WTC11 (cell line): ENCODE data around the gene CD4. TPM values are rescaled to one million over a fixed set of nuclear protein-coding genes. Genes with fewer than 3 reads are reported as not detected.

Experiments
- CBFB ChIP-seq: sonication (generic); formaldehyde crosslinking; IDR thresholded peaks from 2 replicates; pipeline ENCODE4 v1.8.1; 2022; ENCODE audit warnings: mild to moderate bottlenecking, low read depth, missing genetic modification reagents
- GRHL2 ChIP-seq: fragments of 250-450 bp; sonication (Bioruptor Pico); IDR thresholded peaks from 2 replicates; pipeline ENCODE4 v1.8.0; 2022; ENCODE audit warnings: mild to moderate bottlenecking, moderate library complexity; ENCODE audit not compliant: insufficient replicate concordance, severe bottlenecking
- TEAD4 ChIP-seq: sonication (generic); formaldehyde crosslinking; IDR thresholded peaks from 2 replicates; pipeline ENCODE4 v1.8.0; 2022; ENCODE audit warnings: mild to moderate bottlenecking, missing genetic modification reagents
- ZNF121 ChIP-seq: sonication (generic); formaldehyde crosslinking; IDR thresholded peaks from 2 replicates; pipeline ENCODE4 v1.8.0; 2023; ENCODE audit warnings: missing genetic modification reagents
- ZNF317 ChIP-seq: sonication (generic); formaldehyde crosslinking; IDR thresholded peaks from 2 replicates; pipeline ENCODE4 v1.8.1; 2023; ENCODE audit warnings: low read depth, mild to moderate bottlenecking, moderate library complexity, missing genetic modification reagents, borderline replicate concordance
- total RNA-seq: library from RNA; stranded (reverse); gene quantifications from 3 replicates; pipeline ENCODE4 v1.2.3, GENCODE V29; 2021
- TF ChIP-seq, protein P1 (sequence below): sonication (generic); formaldehyde crosslinking; IDR thresholded peaks from 2 replicates; pipeline ENCODE4 v1.8.0; 2023; ENCODE audit warnings: mild to moderate bottlenecking, missing genetic modification reagents
- TF ChIP-seq, protein P2 (sequence below): sonication (generic); formaldehyde crosslinking; IDR thresholded peaks from 2 replicates; pipeline ENCODE4 v1.8.1; 2023; ENCODE audit warnings: mild to moderate bottlenecking, missing genetic modification reagents, moderate library complexity
- TF ChIP-seq, protein P3 (sequence below): sonication (generic); formaldehyde crosslinking; IDR thresholded peaks from 2 replicates; pipeline ENCODE4 v1.8.1; 2023; ENCODE audit warnings: mild to moderate bottlenecking, missing genetic modification reagents, borderline replicate concordance
- TF ChIP-seq, protein P4 (sequence below): fragments of 250-450 bp; sonication (Bioruptor Pico); IDR thresholded peaks from 2 replicates; pipeline ENCODE4 v1.9.0; 2021; ENCODE audit warnings: mild to moderate bottlenecking
- TF ChIP-seq, protein P5 (sequence below): sonication (generic); formaldehyde crosslinking; IDR thresholded peaks from 2 replicates; pipeline ENCODE4 v1.8.0; 2022; ENCODE audit warnings: missing genetic modification reagents
- TF ChIP-seq, protein P6 (sequence below): sonication (generic); formaldehyde crosslinking; IDR thresholded peaks from 2 replicates; pipeline ENCODE4 v1.8.1; 2023; ENCODE audit warnings: mild to moderate bottlenecking, moderate library complexity, missing genetic modification reagents

Gene CD4
- total RNA-seq, 1 experiment from 2014 or later, result 2.5 TPM

DNA sequence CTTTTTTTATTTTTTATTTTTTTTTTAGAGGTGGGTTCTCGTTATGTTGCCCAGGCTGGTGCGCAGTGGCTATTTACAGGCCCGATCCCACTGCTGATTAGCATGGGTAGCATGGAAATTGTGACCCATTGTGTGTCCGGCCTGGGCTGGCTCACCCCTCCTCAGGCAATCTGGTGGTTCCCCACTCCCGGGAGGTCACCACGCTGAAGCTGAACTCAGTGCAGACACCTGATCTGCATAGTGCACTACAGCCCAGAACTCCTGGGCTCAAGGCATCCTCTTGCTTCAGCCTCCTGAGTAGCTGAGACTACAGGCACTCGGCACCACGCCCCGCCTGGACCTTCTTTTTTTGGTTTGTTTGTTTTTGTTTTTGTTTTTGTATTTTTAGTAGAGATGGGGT is 5.5 kb upstream of the CD4 start (continued):
- TF ChIP-seq, protein P1, sequence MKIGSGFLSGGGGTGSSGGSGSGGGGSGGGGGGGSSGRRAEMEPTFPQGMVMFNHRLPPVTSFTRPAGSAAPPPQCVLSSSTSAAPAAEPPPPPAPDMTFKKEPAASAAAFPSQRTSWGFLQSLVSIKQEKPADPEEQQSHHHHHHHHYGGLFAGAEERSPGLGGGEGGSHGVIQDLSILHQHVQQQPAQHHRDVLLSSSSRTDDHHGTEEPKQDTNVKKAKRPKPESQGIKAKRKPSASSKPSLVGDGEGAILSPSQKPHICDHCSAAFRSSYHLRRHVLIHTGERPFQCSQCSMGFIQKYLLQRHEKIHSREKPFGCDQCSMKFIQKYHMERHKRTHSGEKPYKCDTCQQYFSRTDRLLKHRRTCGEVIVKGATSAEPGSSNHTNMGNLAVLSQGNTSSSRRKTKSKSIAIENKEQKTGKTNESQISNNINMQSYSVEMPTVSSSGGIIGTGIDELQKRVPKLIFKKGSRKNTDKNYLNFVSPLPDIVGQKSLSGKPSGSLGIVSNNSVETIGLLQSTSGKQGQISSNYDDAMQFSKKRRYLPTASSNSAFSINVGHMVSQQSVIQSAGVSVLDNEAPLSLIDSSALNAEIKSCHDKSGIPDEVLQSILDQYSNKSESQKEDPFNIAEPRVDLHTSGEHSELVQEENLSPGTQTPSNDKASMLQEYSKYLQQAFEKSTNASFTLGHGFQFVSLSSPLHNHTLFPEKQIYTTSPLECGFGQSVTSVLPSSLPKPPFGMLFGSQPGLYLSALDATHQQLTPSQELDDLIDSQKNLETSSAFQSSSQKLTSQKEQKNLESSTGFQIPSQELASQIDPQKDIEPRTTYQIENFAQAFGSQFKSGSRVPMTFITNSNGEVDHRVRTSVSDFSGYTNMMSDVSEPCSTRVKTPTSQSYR, result no peak
- TF ChIP-seq TEAD4 (CRISPR knock-in tag) (no peak), GRHL2 (CRISPR knock-in tag) (no peak), ZNF121 (CRISPR knock-in tag) (no peak), ZNF317 (CRISPR knock-in tag) (no peak), CBFB (no peak)
- TF ChIP-seq, protein P2, sequence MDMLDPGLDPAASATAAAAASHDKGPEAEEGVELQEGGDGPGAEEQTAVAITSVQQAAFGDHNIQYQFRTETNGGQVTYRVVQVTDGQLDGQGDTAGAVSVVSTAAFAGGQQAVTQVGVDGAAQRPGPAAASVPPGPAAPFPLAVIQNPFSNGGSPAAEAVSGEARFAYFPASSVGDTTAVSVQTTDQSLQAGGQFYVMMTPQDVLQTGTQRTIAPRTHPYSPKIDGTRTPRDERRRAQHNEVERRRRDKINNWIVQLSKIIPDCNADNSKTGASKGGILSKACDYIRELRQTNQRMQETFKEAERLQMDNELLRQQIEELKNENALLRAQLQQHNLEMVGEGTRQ, result no peak
- TF ChIP-seq, protein P3, sequence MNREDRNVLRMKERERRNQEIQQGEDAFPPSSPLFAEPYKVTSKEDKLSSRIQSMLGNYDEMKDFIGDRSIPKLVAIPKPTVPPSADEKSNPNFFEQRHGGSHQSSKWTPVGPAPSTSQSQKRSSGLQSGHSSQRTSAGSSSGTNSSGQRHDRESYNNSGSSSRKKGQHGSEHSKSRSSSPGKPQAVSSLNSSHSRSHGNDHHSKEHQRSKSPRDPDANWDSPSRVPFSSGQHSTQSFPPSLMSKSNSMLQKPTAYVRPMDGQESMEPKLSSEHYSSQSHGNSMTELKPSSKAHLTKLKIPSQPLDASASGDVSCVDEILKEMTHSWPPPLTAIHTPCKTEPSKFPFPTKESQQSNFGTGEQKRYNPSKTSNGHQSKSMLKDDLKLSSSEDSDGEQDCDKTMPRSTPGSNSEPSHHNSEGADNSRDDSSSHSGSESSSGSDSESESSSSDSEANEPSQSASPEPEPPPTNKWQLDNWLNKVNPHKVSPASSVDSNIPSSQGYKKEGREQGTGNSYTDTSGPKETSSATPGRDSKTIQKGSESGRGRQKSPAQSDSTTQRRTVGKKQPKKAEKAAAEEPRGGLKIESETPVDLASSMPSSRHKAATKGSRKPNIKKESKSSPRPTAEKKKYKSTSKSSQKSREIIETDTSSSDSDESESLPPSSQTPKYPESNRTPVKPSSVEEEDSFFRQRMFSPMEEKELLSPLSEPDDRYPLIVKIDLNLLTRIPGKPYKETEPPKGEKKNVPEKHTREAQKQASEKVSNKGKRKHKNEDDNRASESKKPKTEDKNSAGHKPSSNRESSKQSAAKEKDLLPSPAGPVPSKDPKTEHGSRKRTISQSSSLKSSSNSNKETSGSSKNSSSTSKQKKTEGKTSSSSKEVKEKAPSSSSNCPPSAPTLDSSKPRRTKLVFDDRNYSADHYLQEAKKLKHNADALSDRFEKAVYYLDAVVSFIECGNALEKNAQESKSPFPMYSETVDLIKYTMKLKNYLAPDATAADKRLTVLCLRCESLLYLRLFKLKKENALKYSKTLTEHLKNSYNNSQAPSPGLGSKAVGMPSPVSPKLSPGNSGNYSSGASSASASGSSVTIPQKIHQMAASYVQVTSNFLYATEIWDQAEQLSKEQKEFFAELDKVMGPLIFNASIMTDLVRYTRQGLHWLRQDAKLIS (CRISPR knock-in tag), result no peak
- TF ChIP-seq, protein P4, sequence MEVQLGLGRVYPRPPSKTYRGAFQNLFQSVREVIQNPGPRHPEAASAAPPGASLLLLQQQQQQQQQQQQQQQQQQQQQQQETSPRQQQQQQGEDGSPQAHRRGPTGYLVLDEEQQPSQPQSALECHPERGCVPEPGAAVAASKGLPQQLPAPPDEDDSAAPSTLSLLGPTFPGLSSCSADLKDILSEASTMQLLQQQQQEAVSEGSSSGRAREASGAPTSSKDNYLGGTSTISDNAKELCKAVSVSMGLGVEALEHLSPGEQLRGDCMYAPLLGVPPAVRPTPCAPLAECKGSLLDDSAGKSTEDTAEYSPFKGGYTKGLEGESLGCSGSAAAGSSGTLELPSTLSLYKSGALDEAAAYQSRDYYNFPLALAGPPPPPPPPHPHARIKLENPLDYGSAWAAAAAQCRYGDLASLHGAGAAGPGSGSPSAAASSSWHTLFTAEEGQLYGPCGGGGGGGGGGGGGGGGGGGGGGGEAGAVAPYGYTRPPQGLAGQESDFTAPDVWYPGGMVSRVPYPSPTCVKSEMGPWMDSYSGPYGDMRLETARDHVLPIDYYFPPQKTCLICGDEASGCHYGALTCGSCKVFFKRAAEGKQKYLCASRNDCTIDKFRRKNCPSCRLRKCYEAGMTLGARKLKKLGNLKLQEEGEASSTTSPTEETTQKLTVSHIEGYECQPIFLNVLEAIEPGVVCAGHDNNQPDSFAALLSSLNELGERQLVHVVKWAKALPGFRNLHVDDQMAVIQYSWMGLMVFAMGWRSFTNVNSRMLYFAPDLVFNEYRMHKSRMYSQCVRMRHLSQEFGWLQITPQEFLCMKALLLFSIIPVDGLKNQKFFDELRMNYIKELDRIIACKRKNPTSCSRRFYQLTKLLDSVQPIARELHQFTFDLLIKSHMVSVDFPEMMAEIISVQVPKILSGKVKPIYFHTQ (CRISPR knock-in tag), result no peak
- TF ChIP-seq, protein P5, sequence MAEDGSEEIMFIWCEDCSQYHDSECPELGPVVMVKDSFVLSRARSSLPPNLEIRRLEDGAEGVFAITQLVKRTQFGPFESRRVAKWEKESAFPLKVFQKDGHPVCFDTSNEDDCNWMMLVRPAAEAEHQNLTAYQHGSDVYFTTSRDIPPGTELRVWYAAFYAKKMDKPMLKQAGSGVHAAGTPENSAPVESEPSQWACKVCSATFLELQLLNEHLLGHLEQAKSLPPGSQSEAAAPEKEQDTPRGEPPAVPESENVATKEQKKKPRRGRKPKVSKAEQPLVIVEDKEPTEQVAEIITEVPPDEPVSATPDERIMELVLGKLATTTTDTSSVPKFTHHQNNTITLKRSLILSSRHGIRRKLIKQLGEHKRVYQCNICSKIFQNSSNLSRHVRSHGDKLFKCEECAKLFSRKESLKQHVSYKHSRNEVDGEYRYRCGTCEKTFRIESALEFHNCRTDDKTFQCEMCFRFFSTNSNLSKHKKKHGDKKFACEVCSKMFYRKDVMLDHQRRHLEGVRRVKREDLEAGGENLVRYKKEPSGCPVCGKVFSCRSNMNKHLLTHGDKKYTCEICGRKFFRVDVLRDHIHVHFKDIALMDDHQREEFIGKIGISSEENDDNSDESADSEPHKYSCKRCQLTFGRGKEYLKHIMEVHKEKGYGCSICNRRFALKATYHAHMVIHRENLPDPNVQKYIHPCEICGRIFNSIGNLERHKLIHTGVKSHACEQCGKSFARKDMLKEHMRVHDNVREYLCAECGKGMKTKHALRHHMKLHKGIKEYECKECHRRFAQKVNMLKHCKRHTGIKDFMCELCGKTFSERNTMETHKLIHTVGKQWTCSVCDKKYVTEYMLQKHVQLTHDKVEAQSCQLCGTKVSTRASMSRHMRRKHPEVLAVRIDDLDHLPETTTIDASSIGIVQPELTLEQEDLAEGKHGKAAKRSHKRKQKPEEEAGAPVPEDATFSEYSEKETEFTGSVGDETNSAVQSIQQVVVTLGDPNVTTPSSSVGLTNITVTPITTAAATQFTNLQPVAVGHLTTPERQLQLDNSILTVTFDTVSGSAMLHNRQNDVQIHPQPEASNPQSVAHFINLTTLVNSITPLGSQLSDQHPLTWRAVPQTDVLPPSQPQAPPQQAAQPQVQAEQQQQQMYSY (CRISPR knock-in tag), result no peak
- TF ChIP-seq, protein P6, sequence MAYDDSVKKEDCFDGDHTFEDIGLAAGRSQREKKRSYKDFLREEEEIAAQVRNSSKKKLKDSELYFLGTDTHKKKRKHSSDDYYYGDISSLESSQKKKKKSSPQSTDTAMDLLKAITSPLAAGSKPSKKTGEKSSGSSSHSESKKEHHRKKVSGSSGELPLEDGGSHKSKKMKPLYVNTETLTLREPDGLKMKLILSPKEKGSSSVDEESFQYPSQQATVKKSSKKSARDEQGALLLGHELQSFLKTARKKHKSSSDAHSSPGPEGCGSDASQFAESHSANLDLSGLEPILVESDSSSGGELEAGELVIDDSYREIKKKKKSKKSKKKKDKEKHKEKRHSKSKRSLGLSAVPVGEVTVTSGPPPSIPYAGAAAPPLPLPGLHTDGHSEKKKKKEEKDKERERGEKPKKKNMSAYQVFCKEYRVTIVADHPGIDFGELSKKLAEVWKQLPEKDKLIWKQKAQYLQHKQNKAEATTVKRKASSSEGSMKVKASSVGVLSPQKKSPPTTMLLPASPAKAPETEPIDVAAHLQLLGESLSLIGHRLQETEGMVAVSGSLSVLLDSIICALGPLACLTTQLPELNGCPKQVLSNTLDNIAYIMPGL, result no peak
